Inferior parietal cortex (tissue), 1 donor: ENCODE results near the gene ST3GAL6.
A peak's percentile ranks its signal among the peaks of the same experiment; 100 is the strongest.

Source experiments
- DNase-seq: peaks from one replicate; pipeline ENCODE4 v3.0.0-alpha.2; 2016; ENCODE audit errors: extremely low spot score

ST3GAL6 gene

GRCh38 chr3:98739266-98739665 lies 23.9 kb upstream of the ST3GAL6 start:
- no peak for DNase-seq

GRCh38 chr3:98740324-98740723 lies 22.8 kb upstream of the ST3GAL6 start:
- DNase-seq, result no peak

GRCh38 chr3:98741121-98741716 lies 21.9 kb upstream of the ST3GAL6 start:
- no peak for DNase-seq

GRCh38 chr3:98743071-98743470 lies 20.1 kb upstream of the ST3GAL6 start:
- DNase-seq, result no peak

GRCh38 chr3:98744283-98744682 lies 18.9 kb upstream of the ST3GAL6 start:
- DNase-seq, result no peak

GRCh38 chr3:98745718-98746117 lies 17.4 kb upstream of the ST3GAL6 start:
- DNase-seq, result no peak

GRCh38 chr3:98746122-98746521 lies 17.0 kb upstream of the ST3GAL6 start:
- no peak for DNase-seq

- DNase-seq, result no peak
Observed at GRCh38 chr3:98746882-98747281, 16.3 kb upstream of the ST3GAL6 start.

- no peak for DNase-seq
Observed at GRCh38 chr3:98750276-98750919, 12.7 kb upstream of the ST3GAL6 start.

GRCh38 chr3:98754483-98754882 lies 8.7 kb upstream of the ST3GAL6 start:
- DNase-seq, result no peak

GRCh38 chr3:98755601-98756000 lies 7.5 kb upstream of the ST3GAL6 start:
- DNase-seq, result no peak

- DNase-seq, result no peak
Observed at GRCh38 chr3:98759629-98760028, 3.5 kb upstream of the ST3GAL6 start.

- DNase-seq, result no peak
Observed at GRCh38 chr3:98761643-98762229, 1.4 kb upstream of the ST3GAL6 start.

- no peak for DNase-seq
Observed at GRCh38 chr3:98763819-98764418, 779 bp downstream of the ST3GAL6 start.

- DNase-seq, result no peak
Observed at GRCh38 chr3:98764472-98764884, 1.3 kb downstream of the ST3GAL6 start.

GRCh38 chr3:98765721-98766120 lies 2.6 kb downstream of the ST3GAL6 start:
- DNase-seq, result no peak

- DNase-seq, result no peak
Observed at GRCh38 chr3:98766924-98767323, 3.8 kb downstream of the ST3GAL6 start.

- no peak for DNase-seq
Observed at GRCh38 chr3:98768961-98769360, 5.8 kb downstream of the ST3GAL6 start.

- DNase-seq, result no peak
Observed at GRCh38 chr3:98769448-98769847, 6.3 kb downstream of the ST3GAL6 start.

GRCh38 chr3:98770261-98771039 lies 7.3 kb downstream of the ST3GAL6 start:
- peak; percentile 67 for DNase-seq

GRCh38 chr3:98772022-98772421 lies 8.9 kb downstream of the ST3GAL6 start:
- no peak for DNase-seq

GRCh38 chr3:98775459-98776139 lies 12.5 kb downstream of the ST3GAL6 start:
- DNase-seq, result no peak
